NCI-H69 (cell line): ENCODE data around the gene R3HDM2.

Experiments
- DNase-seq: peaks from one replicate; lab custom pipeline; 2025; lab: John Stamatoyannopoulos, UW

Gene R3HDM2

GRCh38 chr12:57216014-57216911, 214.6 kb downstream of the R3HDM2 start, which contains the start of gene NXPH4:
Gene NXPH4 (plus strand): TSS chr12:57216794. CDS start chr12:57216970, 176 bp downstream.
- DNase-seq: peak; percentile 90

DNA sequence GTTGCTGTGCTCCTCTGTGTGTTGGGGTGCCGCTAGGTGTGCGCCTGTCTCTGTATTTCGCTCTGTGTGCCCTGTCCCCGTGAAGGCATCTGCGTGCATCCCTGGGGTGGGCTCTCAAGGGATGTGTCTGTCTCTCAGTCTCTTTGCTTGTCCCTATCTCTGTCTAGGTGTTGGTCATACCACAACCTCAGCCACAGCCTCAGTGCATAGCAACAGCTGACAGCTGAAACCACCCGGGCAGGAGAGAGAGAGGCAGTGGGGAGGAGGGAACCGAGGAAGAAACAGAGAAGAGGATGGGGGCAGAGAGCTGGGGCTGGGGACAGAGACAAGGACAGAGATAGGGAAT, 215.2 kb downstream of the R3HDM2 start:
- peak; percentile 57 for DNase-seq

DNA sequence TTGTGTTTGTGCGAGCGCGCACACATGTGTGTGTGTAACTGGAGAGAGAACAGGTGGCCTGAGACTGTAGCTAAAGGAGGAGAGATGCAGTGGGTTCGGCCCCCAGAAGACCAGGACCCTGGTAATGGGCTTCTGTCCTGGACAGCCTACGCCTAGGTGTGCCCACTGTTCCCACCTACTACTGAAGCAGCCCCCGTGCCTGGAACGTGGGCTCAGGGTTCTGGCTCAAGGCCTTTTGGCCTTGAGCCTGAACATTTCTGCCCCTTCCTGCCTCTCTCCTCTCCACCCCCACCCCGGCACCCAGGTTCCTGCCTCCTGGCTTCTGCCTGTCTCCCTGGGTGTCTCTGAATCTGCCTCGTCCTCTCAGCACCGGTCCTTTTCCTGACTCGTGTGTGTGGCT, 215.8 kb downstream of the R3HDM2 start:
- DNase-seq: no peak

DNA sequence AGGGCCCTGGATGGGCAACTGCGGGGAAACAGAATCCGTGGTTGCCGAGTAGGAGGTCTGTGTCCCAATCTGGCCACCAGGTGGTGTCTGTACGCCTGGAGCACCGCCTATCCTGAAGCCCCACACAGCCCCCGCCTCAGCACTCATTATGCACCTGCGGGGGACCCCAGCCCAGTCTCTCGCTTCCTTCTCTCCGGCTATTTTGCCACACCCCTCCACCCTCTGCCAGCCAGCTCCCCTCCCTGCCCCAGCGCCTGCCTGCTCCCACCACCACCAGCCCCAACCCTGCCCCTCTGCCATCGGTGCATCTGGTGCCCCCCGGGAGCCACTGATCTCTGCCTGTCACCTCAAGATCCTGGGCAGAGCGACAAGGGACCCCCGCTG, 216.5 kb downstream of the R3HDM2 start:
- peak; percentile 91 for DNase-seq

DNA sequence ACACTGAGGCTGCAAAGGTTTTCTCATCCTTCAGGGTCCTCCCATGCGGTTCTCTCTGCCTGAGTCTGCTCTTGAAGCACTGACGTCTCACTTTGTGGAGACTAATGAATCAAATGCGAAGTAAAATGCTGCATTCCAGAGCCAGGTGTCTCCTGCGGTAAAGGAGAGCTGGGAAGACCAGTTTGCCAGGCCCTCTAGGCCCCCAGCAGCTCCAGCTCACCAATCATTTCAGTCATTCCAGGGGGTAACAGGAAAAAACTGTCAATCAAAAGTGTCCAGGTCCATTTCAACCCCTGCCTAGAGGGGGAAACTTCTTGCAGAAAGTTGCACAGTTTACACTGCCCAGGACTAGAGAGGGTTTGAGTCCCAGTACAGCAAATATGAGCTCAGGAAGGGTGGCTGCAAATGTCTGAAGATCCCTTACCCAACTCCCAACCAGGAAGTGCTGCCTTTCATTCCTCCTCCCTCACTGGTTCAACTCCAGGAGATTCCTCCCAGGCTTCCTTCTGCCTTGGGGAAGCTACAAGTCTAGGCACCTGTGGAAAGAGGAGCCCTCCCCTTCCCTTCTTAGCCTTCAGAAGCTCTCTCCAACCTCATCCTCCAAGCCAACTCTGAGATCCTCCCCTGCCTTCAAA, 217.0 kb downstream of the R3HDM2 start:
- DNase-seq: no peak

- DNase-seq: peak; percentile 91
Measured at GRCh38 chr12:57213058-57213715, 217.7 kb downstream of the R3HDM2 start.

DNA sequence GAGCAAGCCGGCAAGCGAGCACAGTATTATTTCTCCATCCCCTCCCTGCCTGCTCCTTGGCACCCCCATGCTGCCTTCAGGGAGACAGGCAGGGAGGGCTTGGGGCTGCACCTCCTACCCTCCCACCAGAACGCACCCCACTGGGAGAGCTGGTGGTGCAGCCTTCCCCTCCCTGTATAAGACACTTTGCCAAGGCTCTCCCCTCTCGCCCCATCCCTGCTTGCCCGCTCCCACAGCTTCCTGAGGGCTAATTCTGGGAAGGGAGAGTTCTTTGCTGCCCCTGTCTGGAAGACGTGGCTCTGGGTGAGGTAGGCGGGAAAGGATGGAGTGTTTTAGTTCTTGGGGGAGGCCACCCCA, 218.2 kb downstream of the R3HDM2 start:
- no peak for DNase-seq

GRCh38 chr12:57211791-57212700, 218.8 kb downstream of the R3HDM2 start:
- DNase-seq: no peak

- peak; percentile 72 for DNase-seq
Measured at GRCh38 chr12:57210926-57211692, 219.7 kb downstream of the R3HDM2 start.

DNA sequence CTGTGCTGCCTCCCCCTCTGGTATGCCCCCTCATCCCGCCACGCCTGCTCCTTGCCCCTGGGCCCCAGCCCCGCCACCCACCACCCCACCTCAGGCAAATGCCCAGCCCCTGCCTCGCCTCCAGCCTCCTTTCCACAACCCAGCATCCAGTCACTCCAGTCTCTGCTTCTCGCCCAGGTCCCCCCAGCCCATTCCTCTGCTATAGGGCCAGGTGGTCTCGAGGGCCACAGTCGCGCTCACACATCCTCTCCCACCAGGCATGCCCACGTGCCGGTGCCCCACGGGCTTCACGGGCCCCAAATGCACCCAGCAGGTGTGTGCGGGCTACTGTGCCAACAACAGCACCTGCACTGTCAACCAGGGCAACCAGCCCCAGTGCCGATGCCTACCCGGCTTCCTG, 220.4 kb downstream of the R3HDM2 start:
- no peak for DNase-seq

- no peak for DNase-seq
Measured at GRCh38 chr12:57209916-57210315, 220.9 kb downstream of the R3HDM2 start.

DNA sequence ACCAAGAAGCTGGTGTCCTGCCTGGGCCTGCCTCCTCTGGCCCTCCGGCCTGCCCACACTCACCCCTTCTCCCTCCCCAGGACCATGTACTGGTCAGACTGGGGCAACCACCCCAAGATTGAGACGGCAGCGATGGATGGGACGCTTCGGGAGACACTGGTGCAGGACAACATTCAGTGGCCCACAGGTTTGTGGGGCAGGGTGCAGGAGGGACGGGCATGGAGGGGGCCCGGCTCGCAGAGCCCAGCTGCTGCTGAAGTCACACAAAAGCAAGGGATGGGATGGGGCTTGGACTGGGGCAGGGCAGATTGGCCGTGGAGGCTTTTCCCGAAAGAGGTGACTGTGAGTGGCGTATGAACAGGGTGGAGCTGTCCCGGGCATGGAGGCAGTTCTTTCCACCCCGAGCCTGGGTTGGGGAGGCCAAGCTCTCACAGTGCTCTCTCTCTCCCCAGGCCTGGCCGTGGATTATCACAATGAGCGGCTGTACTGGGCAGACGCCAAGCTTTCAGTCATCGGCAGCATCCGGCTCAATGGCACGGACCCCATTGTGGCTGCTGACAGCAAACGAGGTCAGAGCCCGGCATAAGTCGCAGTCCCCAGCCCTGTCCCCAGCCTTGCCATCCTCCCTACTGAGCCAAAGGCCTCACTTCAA, 222.1 kb downstream of the R3HDM2 start:
- DNase-seq: no peak

DNA sequence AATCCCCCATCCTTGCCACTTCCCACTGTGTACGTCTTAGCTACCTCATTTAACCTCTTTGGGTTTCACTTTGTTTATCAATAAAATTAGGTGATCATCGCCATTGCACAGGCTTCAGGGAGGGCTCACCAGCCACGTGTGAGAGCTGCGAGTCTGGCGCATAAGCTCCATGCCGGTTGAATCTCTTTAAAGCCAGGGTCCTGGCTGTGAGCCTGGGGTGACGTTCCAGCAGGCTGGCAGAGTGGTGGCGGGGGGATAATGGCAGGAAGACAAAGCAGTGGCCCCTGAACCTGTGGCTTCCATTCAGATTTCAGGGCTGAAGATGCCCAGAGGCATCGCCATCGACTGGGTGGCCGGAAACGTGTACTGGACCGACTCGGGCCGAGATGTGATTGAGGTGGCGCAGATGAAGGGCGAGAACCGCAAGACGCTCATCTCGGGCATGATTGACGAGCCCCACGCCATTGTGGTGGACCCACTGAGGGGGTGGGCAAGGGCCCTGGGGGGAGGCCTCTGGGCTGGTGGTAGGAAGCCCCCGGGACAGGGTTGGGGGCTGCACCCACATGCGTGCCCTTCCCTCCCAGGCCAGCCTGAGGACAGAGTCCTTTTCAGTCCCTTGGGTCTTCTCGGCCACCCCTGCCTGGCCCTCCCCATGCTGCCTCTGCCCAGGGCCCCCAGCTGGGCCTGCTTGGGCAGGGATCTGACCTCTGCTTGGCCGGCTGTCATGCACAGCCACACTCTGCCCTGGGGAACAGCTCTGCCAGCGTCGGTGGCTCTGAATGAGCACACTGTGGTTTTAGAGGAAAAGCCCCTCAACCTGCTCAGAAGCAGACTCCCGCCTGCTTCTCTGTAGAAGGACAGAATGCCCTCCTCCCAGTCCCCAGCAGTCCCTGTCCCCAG, 222.9 kb downstream of the R3HDM2 start:
- DNase-seq: no peak

DNA sequence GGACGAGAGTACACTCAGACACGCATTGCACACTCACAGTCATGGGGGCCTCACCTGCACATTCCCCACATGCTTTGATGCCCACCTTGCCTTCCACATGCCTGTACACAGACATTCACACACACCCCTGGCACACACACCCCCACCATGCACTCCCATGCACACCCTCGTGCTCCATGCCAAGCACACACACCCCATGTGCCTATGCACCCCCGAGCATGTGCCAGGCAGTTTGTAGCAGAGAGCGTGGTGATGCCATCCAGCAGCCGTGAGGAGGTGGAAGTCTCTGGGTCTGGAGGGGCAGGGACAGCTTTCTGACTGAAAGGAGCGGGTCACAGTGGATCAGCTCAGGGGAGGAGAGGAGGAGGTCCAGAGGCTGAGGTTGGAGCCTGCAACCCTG, 224.9 kb downstream of the R3HDM2 start:
- DNase-seq: no peak

DNA sequence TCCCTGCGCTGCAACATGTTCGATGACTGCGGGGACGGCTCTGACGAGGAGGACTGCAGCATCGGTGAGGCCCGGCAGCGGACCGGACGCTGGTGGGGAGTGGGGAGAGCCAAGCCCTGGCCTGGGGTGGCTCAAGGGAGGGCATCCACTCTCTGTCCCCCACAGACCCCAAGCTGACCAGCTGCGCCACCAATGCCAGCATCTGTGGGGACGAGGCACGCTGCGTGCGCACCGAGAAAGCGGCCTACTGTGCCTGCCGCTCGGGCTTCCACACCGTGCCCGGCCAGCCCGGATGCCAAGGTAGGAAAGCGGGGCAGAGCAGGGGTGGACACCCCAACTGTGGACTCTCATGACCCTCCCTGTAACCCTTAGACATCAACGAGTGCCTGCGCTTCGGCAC, 225.7 kb downstream of the R3HDM2 start:
- DNase-seq: no peak

- DNase-seq: no peak
Measured at GRCh38 chr12:57204454-57204853, 226.4 kb downstream of the R3HDM2 start.

DNA sequence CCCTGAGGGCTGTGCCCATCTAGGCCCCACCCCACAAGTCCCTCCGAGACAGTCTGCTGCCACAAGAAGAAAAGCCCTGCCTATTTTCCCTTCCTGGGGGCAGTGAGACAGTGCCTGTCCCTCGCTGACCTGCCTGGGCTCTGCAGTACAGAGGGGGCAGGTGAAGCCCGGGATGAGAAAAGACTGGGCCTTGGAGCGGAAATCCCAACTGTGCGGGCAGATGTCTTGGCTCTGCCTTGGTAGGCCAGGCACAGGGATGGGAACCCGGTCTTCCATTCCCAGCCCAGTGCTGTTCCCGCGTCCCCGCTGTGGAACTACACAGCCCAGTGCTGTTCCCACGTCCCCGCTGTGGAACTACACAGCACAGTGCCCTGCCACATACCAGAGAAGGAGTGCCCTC, 227.1 kb downstream of the R3HDM2 start:
- DNase-seq: no peak
